Right lobe of liver (tissue), 6 donors: ENCODE results near the gene POLR2C. TPM values are rescaled to one million over a fixed set of nuclear protein-coding genes. Genes with fewer than 3 reads are reported as not detected.

Experiments
- ATAC-seq, 4 donors: fragments of 200-7000 bp; cut with Tn5 transposase; one replicate each; pipeline ENCODE4 v1.9.1; 2020; ENCODE audit warnings: mild to moderate bottlenecking in 4 of 4, moderate library complexity in 4 of 4
- DNase-seq, 3 donors: peaks; one replicate each; pipeline ENCODE4 v3.0.0-alpha.2; 2020
- H3K27ac ChIP-seq, 3 donors: fragments of 200-600 bp; one replicate each; pipeline ENCODE4 v1.8.0; 2022
- H3K27me3 ChIP-seq, 2 donors: fragments of 200-600 bp; one replicate each; pipeline ENCODE4 v1.8.0; 2022
- H3K36me3 ChIP-seq, 4 donors: fragments of 200-600 bp; sonication (generic) in 1 of 4; one replicate each; pipeline versions ENCODE4 v1.5.1 to v1.8.0; 2017 to 2022; ENCODE audit warnings: control low read depth in 1 of 4
- H3K4me1 ChIP-seq, 4 donors: fragments of 200-600 bp; sonication (generic) in 1 of 4; one replicate each; pipeline versions ENCODE4 v1.5.1 to v1.8.0; 2017 to 2022; ENCODE audit warnings: control low read depth in 1 of 4
- H3K4me3 ChIP-seq, 3 donors: fragments of 200-600 bp; one replicate each; pipeline ENCODE4 v1.8.0; 2022
- H3K9me3 ChIP-seq, 4 donors: fragments of 200-600 bp; sonication (generic) in 1 of 4; one replicate each; pipeline versions ENCODE4 v1.5.1 to v1.8.0; 2017 to 2022; ENCODE audit warnings: control low read depth in 1 of 4
- POLR2A ChIP-seq: fragments of 450-650 bp; IDR thresholded peaks from one replicate; pipeline ENCODE4 v1.6.1; 2017; ENCODE audit warnings: antibody characterized with exemption, mild to moderate bottlenecking
- WGBS: methylation state at CpG from one replicate; pipeline ENCODE4 v1.1.6; 2018; ENCODE audit warnings: low coverage, low lambda C conversion rate; ENCODE audit not compliant: insufficient coverage; ENCODE audit errors: missing lambda C conversion rate; 5-methylcytosine and 5-hydroxymethylcytosine counted together
- intact Hi-C, 2 donors: fragments of 100-400 bp; cut with DNase I; formaldehyde crosslinking; loops; one replicate each; pipeline versions ENCODE4 v1.11.2 to v1.14.1; 2022
- total RNA-seq, 6 experiments: library from RNA; depleted of rRNA in 2 of 6; stranded (reverse); fragments of >200 nt in 2 of 6; fragmentation: NEBNext Ultra II Directional in 3 of 6; extraction: Animal tissue kit (Norgen Biotek cat#: 25700) in 3 of 6; gene quantifications; one replicate each; pipeline versions ENCODE4 v1.1.0 to v1.2.4, GENCODE V29; 2016 to 2023
- TF ChIP-seq, protein P1 (sequence below), 4 donors: fragments of 200-600 bp in 3 of 4; fragments of 450-650 bp in 1 of 4; IDR thresholded peaks; one replicate each; pipeline versions ENCODE4 v1.5.1 to v1.8.0; 2016 to 2022; ENCODE audit warnings: antibody characterized with exemption in 4 of 4, mild to moderate bottlenecking in 2 of 4
- donor health status: DM: no; HTN: yes; CAD: no.
- donor health status: DM: no; HTN: no; CAD: no.
- donor health status: DM: no; HTN: no; CAD: no.
- donor health status: DM: no; HTN: yes; CAD: no.
- donor health status: DM: no; HTN: yes; CAD: no.

POLR2C gene
- total RNA-seq, 6 experiments from 2014 or later, result 27.7 to 70.2 (median 35.4) TPM

DNA sequence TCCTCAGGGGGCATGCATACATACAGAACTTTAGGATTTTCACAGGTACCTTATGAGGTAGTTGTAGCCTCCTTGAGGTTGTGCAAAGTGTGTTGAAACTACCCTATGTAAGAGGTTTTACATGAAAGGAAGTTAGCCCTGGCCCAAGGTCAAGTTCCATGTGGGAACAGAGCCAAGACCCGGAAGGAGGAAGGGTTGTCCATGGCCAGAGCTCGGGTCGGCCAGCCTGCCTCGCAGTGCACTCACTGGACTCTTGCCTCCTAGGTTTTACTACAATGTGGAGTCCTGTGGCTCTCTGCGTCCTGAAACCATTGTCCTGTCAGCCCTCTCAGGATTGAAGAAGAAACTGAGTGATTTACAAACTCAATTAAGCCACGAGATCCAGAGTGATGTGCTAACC lies 8.2 kb downstream of the POLR2C start:
- ATAC-seq, result peak; percentile 31 to 48 (median 46)

DNA sequence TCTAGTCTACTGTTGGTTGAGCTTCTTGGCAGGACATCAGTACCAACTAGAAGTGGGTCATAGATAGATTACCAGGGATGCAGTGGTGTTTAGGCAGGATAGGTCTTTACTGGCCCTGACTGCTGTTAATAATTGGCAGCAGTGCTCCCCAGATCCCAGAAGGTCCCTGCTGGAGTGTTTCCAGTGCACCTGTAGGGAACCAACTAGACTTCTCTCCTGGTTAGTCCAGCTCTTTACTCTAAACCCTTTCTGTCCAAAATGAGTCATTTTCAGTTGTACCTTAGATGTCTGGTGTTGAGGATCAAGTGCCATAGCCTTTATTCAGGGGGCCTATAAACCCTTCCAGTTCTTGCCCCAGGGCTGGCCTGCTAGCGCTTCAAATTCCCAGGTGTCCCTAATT lies 8.7 kb downstream of the POLR2C start:
- no peaks in the 10 kb centered on the region for H3K9me3 ChIP-seq
- TF ChIP-seq, protein P1, sequence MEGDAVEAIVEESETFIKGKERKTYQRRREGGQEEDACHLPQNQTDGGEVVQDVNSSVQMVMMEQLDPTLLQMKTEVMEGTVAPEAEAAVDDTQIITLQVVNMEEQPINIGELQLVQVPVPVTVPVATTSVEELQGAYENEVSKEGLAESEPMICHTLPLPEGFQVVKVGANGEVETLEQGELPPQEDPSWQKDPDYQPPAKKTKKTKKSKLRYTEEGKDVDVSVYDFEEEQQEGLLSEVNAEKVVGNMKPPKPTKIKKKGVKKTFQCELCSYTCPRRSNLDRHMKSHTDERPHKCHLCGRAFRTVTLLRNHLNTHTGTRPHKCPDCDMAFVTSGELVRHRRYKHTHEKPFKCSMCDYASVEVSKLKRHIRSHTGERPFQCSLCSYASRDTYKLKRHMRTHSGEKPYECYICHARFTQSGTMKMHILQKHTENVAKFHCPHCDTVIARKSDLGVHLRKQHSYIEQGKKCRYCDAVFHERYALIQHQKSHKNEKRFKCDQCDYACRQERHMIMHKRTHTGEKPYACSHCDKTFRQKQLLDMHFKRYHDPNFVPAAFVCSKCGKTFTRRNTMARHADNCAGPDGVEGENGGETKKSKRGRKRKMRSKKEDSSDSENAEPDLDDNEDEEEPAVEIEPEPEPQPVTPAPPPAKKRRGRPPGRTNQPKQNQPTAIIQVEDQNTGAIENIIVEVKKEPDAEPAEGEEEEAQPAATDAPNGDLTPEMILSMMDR (IDR thresholded peaks at IDR 0.05), result no peak
- no peak for TF ChIP-seq POLR2A
- peaks cover 0 to 38% (median 21%) of the 10 kb centered on the region in 4 donors for H3K4me1 ChIP-seq
- peaks cover 0 to 56% (median 33%) of the 10 kb centered on the region in 4 donors for H3K36me3 ChIP-seq
- ATAC-seq (peak; percentile 24 to 59 (median 43)), DNase-seq (no peak)
- no peak overlapping the region for H3K4me3 ChIP-seq
- 50% methylated on average over 1 of the region's 1 CpG for whole genome bisulfite sequencing
- H3K27ac ChIP-seq, result peak overlapping the region; percentile 48 to 84 (median 53)
- intact Hi-C loops, result no loop called here
- no peaks in the 10 kb centered on the region for H3K27me3 ChIP-seq

More for the DNA sequence above, 8.2 kb downstream of the POLR2C start:
- peaks cover 0 to 38% (median 21%) of the 10 kb centered on the region in 4 donors for H3K4me1 ChIP-seq
- TF ChIP-seq, protein P1 (IDR thresholded peaks at IDR 0.05), result no peak
- TF ChIP-seq POLR2A, result no peak
- no peaks in the 10 kb centered on the region for H3K9me3 ChIP-seq
- H3K4me3 ChIP-seq, result no peak overlapping the region
- peaks cover 0 to 61% (median 35%) of the 10 kb centered on the region in 4 donors for H3K36me3 ChIP-seq
- no peaks in the 10 kb centered on the region for H3K27me3 ChIP-seq
- intact Hi-C loops, result no loop called here
- H3K27ac ChIP-seq, result peak overlapping the region; percentile 48 to 84 (median 53)
- DNase-seq, result peak in 1 of 3 donors; percentile 81
- 25% methylated on average over 5 of the region's 6 CpGs for WGBS

DNA sequence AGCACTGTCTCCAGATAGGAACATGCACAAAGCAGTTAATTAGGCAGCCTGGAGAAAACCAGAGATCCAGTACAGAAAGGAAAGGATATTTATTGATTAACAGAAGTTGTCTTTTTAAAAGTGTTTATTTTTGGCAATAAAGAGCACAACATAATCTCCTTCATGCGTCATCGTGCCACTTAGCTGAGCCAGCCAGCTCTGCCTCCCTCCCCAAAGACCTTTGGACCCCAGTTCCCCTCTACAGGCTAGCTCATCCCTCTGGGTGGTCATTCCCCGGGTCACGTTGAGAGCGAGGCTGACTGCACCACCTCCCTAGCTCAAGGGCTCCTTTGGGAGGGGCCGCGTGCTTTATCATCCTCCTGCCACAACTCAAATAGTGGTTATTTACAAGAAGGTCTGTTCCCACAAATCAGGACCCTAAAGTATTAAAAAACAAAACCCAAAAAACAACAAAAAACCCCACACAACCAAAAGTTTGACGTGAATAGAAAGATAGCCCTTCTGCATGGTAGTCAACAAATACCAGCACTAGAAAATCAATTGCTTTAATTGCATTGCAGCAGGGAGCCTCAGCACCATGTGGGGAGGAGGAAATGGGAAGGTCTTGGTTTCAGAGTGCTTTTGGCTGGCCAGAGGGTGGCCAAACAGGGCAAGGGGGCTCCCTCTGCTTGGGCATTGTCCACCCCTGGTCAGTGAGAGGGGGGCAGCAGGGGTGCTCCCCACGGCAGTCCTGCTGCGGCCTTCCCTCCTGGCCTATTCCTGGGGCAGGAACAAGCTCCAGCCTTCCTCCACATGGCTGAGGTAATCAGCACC lies 9.6 kb downstream of the POLR2C start:
- no peaks in the 10 kb centered on the region for H3K9me3 ChIP-seq
- H3K36me3 ChIP-seq, result peaks cover 0 to 53% (median 32%) of the 10 kb centered on the region in 4 donors
- peaks cover 0 to 47% (median 21%) of the 10 kb centered on the region in 4 donors for H3K4me1 ChIP-seq
- intact Hi-C loops, result no loop called here
- H3K4me3 ChIP-seq, result no peak overlapping the region
- ATAC-seq (peak; percentile 83 to 90 (median 85)), DNase-seq (peak; percentile 84 to 89 (median 89))
- H3K27ac ChIP-seq, result peak overlapping the region; percentile 48 to 84 (median 53)
- 12% methylated on average over 8 of the region's 10 CpGs for WGBS
- no peaks in the 10 kb centered on the region for H3K27me3 ChIP-seq
- TF ChIP-seq, protein P1 (IDR thresholded peaks at IDR 0.05), result no peak
- no peak for TF ChIP-seq POLR2A

DNA sequence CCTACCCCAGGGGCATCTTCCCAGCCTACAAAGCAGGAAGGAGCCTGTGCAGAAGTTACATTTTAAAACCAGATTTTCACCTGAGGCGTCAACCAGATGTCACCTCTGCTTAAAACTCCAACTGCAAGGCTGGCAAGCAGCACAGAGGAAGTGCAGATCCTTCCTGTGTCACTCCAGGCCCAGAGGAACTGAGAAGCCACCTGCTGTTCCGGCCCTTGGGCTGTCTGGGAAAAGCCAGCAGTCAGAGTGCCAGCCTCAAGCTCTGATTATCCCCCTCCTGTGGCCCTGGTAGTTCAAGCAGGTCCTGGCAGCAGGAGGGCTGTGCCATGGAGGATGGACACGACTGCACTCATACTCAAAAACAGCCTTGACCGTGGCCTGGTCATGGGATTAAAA lies 10.2 kb downstream of the POLR2C start:
- Histone ChIP-seq H3K27ac (peak overlapping the region; percentile 48 to 84 (median 53)), H3K4me3 (no peak overlapping the region), H3K4me1 (peaks cover 0 to 53% (median 21%) of the 10 kb centered on the region in 4 donors), H3K9me3 (no peaks in the 10 kb centered on the region), H3K27me3 (no peaks in the 10 kb centered on the region), H3K36me3 (peaks cover 0 to 52% (median 30%) of the 10 kb centered on the region in 4 donors)
- WGBS, result 31% methylated on average over 2 of the region's 4 CpGs
- ATAC-seq, result peak in 2 of 4 donors; percentile 1 to 2
- intact Hi-C loops, result no loop called here
- no peak for DNase-seq
- TF ChIP-seq, protein P1 (IDR thresholded peaks at IDR 0.05), result no peak
- TF ChIP-seq POLR2A, result no peak
